B cell (primary cell): ENCODE data around the gene GLB1L2. TPM values are rescaled to one million over a fixed set of nuclear protein-coding genes. Genes with fewer than 3 reads are reported as not detected.

Experiments used
- ATAC-seq: fragments of 200-7000 bp; cut with Tn5 transposase; one replicate; pipeline ENCODE4 v1.10.0; 2021; ENCODE audit warnings: low read depth, mild to moderate bottlenecking, moderate number of reproducible peaks, moderate library complexity
- CTCF ChIA-PET: fragments of 350-600 bp; sonication (Branson Sonifier 250); formaldehyde crosslinking; loops from one replicate; lab custom pipeline; 2021; ENCODE audit warnings: antibody characterized with exemption, inconsistent platforms; lab: Charles Lee
- POLR2A ChIA-PET: fragments of 350-600 bp; sonication (Branson Sonifier 250); formaldehyde crosslinking; loops from one replicate; lab custom pipeline; 2021; ENCODE audit warnings: antibody characterized with exemption; lab: Charles Lee
- DNase-seq: peaks from one replicate; pipeline ENCODE4 v3.0.0; 2013
- H2AFZ ChIP-seq: 2 replicates; pipeline ENCODE4 v1.6.1; 2012; ENCODE audit warnings: mild to moderate bottlenecking, low read depth, low read length; ENCODE audit not compliant: insufficient read depth, poor library complexity, severe bottlenecking
- H3K27ac ChIP-seq, 2 donors: 1 replicate in 1 of 2; 2 replicates in 1 of 2; pipeline ENCODE4 v1.5.1; 2012 to 2013; ENCODE audit warnings: low read length in 2 of 2, mild to moderate bottlenecking in 2 of 2, moderate library complexity in 1 of 2
- H3K27me3 ChIP-seq, 4 experiments: fragments of 200-600 bp in 1 of 4; sonication (generic) in 1 of 4; replicated peaks in 1 of 4; 1 replicate in 2 of 4; 2 replicates in 2 of 4; pipeline versions ENCODE4 v1.6.1 to v1.7.0; 2013 to 2016; ENCODE audit warnings: low read length in 3 of 4, mild to moderate bottlenecking in 2 of 4, mixed read lengths in 1 of 4, moderate library complexity in 1 of 4; ENCODE audit not compliant: insufficient read depth in 4 of 4, control insufficient read depth in 3 of 4; ENCODE audit errors: control extremely low read depth in 1 of 4
- H3K36me3 ChIP-seq, 2 experiments: replicated peaks in 1 of 2; 1 replicate in 1 of 2; 2 replicates in 1 of 2; pipeline versions ENCODE4 v1.6.1 to v1.7.1; 2013; ENCODE audit warnings: low read length in 1 of 2; ENCODE audit not compliant: insufficient read depth in 2 of 2, control insufficient read depth in 1 of 2; ENCODE audit errors: control extremely low read depth in 1 of 2, extremely low read depth in 1 of 2
- H3K4me1 ChIP-seq, 2 donors: fragments of 200-600 bp in 1 of 2; sonication (generic) in 1 of 2; 1 replicate in 1 of 2; 2 replicates in 1 of 2; pipeline versions ENCODE4 v1.5.1 to v1.6.1; 2013 to 2017; ENCODE audit warnings: low read length in 2 of 2; ENCODE audit not compliant: control insufficient read depth in 2 of 2, insufficient read depth in 2 of 2
- H3K4me2 ChIP-seq: replicated peaks from 2 replicates; pipeline ENCODE3; 2012; ENCODE audit warnings: mild to moderate bottlenecking, low read depth, low read length; ENCODE audit not compliant: poor library complexity, severe bottlenecking
- H3K4me3 ChIP-seq, 5 experiments: fragments of 200-600 bp in 1 of 5; sonication (generic) in 1 of 5; 1 replicate in 3 of 5; 2 replicates in 2 of 5; pipeline versions ENCODE4 v1.5.1 to v1.7.0; 2011 to 2016; ENCODE audit warnings: low read length in 4 of 5, mild to moderate bottlenecking in 4 of 5, low read depth in 2 of 5, control low read depth in 1 of 5, moderate library complexity in 1 of 5; ENCODE audit not compliant: insufficient read depth in 1 of 5; ENCODE audit errors: control extremely low read depth in 1 of 5, extremely low read depth in 1 of 5
- H3K79me2 ChIP-seq: fragments of 200-600 bp; sonication (generic); one replicate; pipeline ENCODE4 v1.6.0; 2016; ENCODE audit warnings: low read length; ENCODE audit not compliant: control insufficient read depth, insufficient read depth
- H3K9ac ChIP-seq: fragments of 200-600 bp; sonication (generic); 2 replicates; pipeline ENCODE4 v1.6.1; 2017; ENCODE audit warnings: mild to moderate bottlenecking, low read length, moderate library complexity
- H3K9me3 ChIP-seq, 3 donors: one replicate each; pipeline versions ENCODE4 v1.6.1 to v1.7.1; 2013; ENCODE audit warnings: low read length in 2 of 3; ENCODE audit not compliant: control insufficient read depth in 2 of 3, insufficient read depth in 1 of 3; ENCODE audit errors: control extremely low read depth in 1 of 3
- H4K20me1 ChIP-seq: 2 replicates; pipeline ENCODE4 v1.6.0; 2012; ENCODE audit warnings: mild to moderate bottlenecking, low read length; ENCODE audit not compliant: insufficient read depth, control insufficient read depth, poor library complexity, severe bottlenecking
- H3K27ac Mint-ChIP-seq: one replicate; pipeline ENCODE4 v1.8.0; 2021; ENCODE audit warnings: mixed read lengths
- H3K27me3 Mint-ChIP-seq: one replicate; pipeline ENCODE4 v1.8.0; 2021; ENCODE audit warnings: mixed read lengths
- H3K4me1 Mint-ChIP-seq: one replicate; pipeline ENCODE4 v1.8.0; 2021; ENCODE audit warnings: mixed read lengths
- H3K4me3 Mint-ChIP-seq: one replicate; pipeline ENCODE4 v1.8.0; 2021; ENCODE audit warnings: mixed read lengths
- H3K9me3 Mint-ChIP-seq: one replicate; pipeline ENCODE4 v1.8.0; 2022; ENCODE audit warnings: mixed read lengths; ENCODE audit not compliant: insufficient read depth
- EZH2 ChIP-seq: IDR thresholded peaks from 2 replicates; pipeline ENCODE4 v1.6.1; 2012; ENCODE audit warnings: borderline replicate concordance, low read depth, mild to moderate bottlenecking, moderate library complexity, low read length; ENCODE audit not compliant: insufficient read depth, poor library complexity, severe bottlenecking
- WGBS: methylation state at CpG from one replicate; pipeline ENCODE4 v1.1.5; 2013; ENCODE audit warnings: missing lambda C conversion rate; ENCODE audit not compliant: insufficient coverage; 5-methylcytosine and 5-hydroxymethylcytosine counted together
- intact Hi-C: fragments of 100-400 bp; cut with micrococcal nuclease; formaldehyde crosslinking; loops from one replicate; pipeline ENCODE4 v1.10.0; 2022
- polyA plus RNA-seq: library from polyadenylated mRNA; depleted of rRNA; stranded (reverse); fragments of >200 nt; gene quantifications from 2 replicates; pipeline ENCODE4 v1.2.3, GENCODE V29; 2012
- total RNA-seq, 2 donors: library from RNA; stranded (reverse); fragments of 120-200 nt in 1 of 2; gene quantifications; 1 replicate in 1 of 2; 2 replicates in 1 of 2; pipeline versions ENCODE4 v1.2.3 to v1.2.4, GENCODE V29; 2013 to 2022
- TF ChIP-seq, protein P1 (sequence below): fragments of 200-600 bp; IDR thresholded peaks from one replicate; pipeline ENCODE4 v1.8.0; 2022; ENCODE audit warnings: antibody characterized with exemption, mild to moderate bottlenecking

The GLB1L2 gene
- total and polyA plus RNA-seq, 2 donors (not counting 1 experiment from before 2014, with no cell fraction given) = 0.31 to 0.44 TPM

DNA sequence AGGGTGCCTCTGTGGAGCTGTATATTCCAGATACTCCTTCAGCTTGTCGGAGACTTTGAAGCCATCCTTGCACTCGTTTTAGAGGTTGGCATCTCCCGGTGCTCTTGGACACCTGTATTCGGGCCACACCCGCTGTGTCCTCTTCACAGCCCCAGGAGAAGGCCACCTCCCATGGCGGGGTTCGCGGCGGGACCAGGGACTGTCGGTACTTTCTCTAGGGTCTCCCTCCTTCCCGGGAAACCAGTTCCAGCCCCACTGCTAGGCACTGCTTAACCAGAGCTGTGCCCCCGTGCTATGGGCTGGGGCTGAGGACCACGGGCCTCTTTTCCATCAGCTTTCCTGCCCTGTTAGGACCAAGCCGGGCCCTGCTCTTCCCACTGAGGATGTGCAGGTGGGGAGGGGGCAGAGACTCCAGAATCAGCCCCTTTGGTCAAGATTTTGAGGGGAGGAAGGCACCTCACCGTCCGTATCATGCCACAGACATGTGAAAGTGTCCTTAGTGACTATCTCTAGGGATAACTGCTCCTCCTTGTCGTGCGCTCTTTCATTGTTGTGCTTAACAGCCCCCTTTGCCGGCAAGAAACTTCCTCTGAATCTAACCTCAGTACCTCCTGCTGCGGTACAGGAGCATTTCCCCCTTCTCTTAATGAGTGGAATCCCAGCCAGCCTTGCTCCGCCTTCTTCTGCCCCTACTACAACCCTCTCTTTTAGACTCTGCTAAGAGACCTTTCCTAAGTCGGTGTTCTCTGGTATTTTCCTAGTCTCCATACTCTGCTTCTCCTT, 81.4 kb downstream of the GLB1L2 start:
- H3K27ac Mint-ChIP-seq = no peak overlapping the region
- no peak for DNase-seq
- H3K4me2 ChIP-seq = peak overlapping the region; percentile 57
- peaks cover 0 to 48% (median 18%) of the 10 kb centered on the region in 4 experiments for H3K27me3 ChIP-seq
- peaks cover 0 to 9% (median 0%) of the 10 kb centered on the region in 3 donors for H3K9me3 ChIP-seq
- H3K4me3 Mint-ChIP-seq = peak overlapping the region; percentile 62
- ChIA-PET POLR2A (no interaction called here), CTCF (no interaction called here)
- no peak overlapping the region for H2AFZ ChIP-seq
- no peak overlapping the region for H3K4me3 ChIP-seq
- no peak overlapping the region for H3K27ac ChIP-seq
- 9% methylated on average over 19 of the region's 22 CpGs for WGBS
- no peaks in the 10 kb centered on the region for H3K9me3 Mint-ChIP-seq
- intact Hi-C loops = no loop called here
- peaks cover 29% of the 10 kb centered on the region for H3K4me1 Mint-ChIP-seq
- H3K36me3 ChIP-seq = no peaks in the 10 kb centered on the region
- no peaks in the 10 kb centered on the region for H4K20me1 ChIP-seq
- H3K79me2 ChIP-seq = no peaks in the 10 kb centered on the region
- H3K27me3 Mint-ChIP-seq = peaks cover 53% of the 10 kb centered on the region
- no peak for ATAC-seq
- TF ChIP-seq, protein P1, sequence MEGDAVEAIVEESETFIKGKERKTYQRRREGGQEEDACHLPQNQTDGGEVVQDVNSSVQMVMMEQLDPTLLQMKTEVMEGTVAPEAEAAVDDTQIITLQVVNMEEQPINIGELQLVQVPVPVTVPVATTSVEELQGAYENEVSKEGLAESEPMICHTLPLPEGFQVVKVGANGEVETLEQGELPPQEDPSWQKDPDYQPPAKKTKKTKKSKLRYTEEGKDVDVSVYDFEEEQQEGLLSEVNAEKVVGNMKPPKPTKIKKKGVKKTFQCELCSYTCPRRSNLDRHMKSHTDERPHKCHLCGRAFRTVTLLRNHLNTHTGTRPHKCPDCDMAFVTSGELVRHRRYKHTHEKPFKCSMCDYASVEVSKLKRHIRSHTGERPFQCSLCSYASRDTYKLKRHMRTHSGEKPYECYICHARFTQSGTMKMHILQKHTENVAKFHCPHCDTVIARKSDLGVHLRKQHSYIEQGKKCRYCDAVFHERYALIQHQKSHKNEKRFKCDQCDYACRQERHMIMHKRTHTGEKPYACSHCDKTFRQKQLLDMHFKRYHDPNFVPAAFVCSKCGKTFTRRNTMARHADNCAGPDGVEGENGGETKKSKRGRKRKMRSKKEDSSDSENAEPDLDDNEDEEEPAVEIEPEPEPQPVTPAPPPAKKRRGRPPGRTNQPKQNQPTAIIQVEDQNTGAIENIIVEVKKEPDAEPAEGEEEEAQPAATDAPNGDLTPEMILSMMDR = no peak
- TF ChIP-seq EZH2 = no peak
- peaks cover 15 to 24% of the 10 kb centered on the region in 2 donors for H3K4me1 ChIP-seq
- no peak overlapping the region for H3K9ac ChIP-seq
